GM23338 (cell line): ENCODE data around the gene DOCK4. TPM values are rescaled to one million over a fixed set of nuclear protein-coding genes. Genes with fewer than 3 reads are reported as not detected.

Experiments used
- ATAC-seq: fragments of 200-7000 bp; cut with Tn5 transposase; 3 replicates; pipeline ENCODE4 v1.9.1; 2020
- DNase-seq: peaks from one replicate; pipeline ENCODE4 v3.0.0-alpha.2; 2015; ENCODE audit warnings: low spot score
- H2AFZ ChIP-seq: fragments of 200-600 bp; sonication (generic); 2 replicates; pipeline ENCODE4 v1.8.0; 2016; ENCODE audit warnings: antibody characterized with exemption, mild to moderate bottlenecking, moderate library complexity
- H3F3A ChIP-seq: fragments of 200-600 bp; sonication (generic); replicated peaks from 2 replicates; pipeline ENCODE4 v1.8.0; 2017; ENCODE audit warnings: antibody characterized with exemption, mixed run types, low read depth
- H3K27ac ChIP-seq: fragments of 200-600 bp; sonication (generic); 2 replicates; pipeline ENCODE4 v1.6.1; 2016; ENCODE audit warnings: low read depth
- H3K27me3 ChIP-seq: fragments of 200-600 bp; sonication (generic); 2 replicates; pipeline ENCODE4 v1.8.0; 2016; ENCODE audit warnings: mild to moderate bottlenecking, mixed run types, moderate library complexity; ENCODE audit not compliant: insufficient read depth
- H3K36me3 ChIP-seq: fragments of 200-600 bp; sonication (generic); 2 replicates; pipeline ENCODE4 v1.8.0; 2016; ENCODE audit warnings: mild to moderate bottlenecking; ENCODE audit not compliant: insufficient read depth
- H3K4me1 ChIP-seq: fragments of 200-600 bp; sonication (generic); 2 replicates; pipeline ENCODE4 v1.8.0; 2016; ENCODE audit warnings: mild to moderate bottlenecking, moderate library complexity; ENCODE audit not compliant: insufficient read depth
- H3K4me2 ChIP-seq: fragments of 200-600 bp; sonication (generic); 2 replicates; pipeline ENCODE4 v1.7.1; 2017; ENCODE audit warnings: mixed run types
- H3K4me3 ChIP-seq: fragments of 200-600 bp; sonication (generic); 2 replicates; pipeline ENCODE4 v1.6.1; 2016; ENCODE audit warnings: mixed run types
- H3K79me2 ChIP-seq: fragments of 200-600 bp; sonication (generic); replicated peaks from 2 replicates; pipeline ENCODE4 v1.8.0; 2017; ENCODE audit warnings: mild to moderate bottlenecking; ENCODE audit not compliant: insufficient read depth
- H3K9me2 ChIP-seq: fragments of 200-600 bp; sonication (generic); 2 replicates; pipeline ENCODE4 v1.8.0; 2017; ENCODE audit not compliant: insufficient read depth
- H4K20me1 ChIP-seq: fragments of 200-600 bp; sonication (generic); replicated peaks from 2 replicates; pipeline ENCODE4 v1.8.0; 2017; ENCODE audit warnings: mild to moderate bottlenecking; ENCODE audit not compliant: insufficient read depth
- H3K27ac Mint-ChIP-seq: 2 replicates; pipeline ENCODE4 v1.8.0; 2020; ENCODE audit warnings: inconsistent platforms, mild to moderate bottlenecking, moderate library complexity, mixed read lengths
- H3K27me3 Mint-ChIP-seq: 3 replicates; pipeline ENCODE4 v1.8.0; 2022; ENCODE audit warnings: low read depth, mild to moderate bottlenecking, moderate library complexity, mixed read lengths, inconsistent platforms; ENCODE audit not compliant: insufficient read depth, poor library complexity
- H3K36me3 Mint-ChIP-seq: 3 replicates; pipeline ENCODE4 v1.8.0; 2021; ENCODE audit warnings: low read depth, mild to moderate bottlenecking, inconsistent platforms, moderate library complexity, mixed read lengths
- H3K4me1 Mint-ChIP-seq: 3 replicates; pipeline ENCODE4 v1.8.0; 2020; ENCODE audit warnings: mild to moderate bottlenecking, inconsistent platforms, mixed read lengths
- H3K4me3 Mint-ChIP-seq: 3 replicates; pipeline ENCODE4 v1.8.0; 2021; ENCODE audit warnings: moderate library complexity, mild to moderate bottlenecking, inconsistent platforms, mixed read lengths
- H3K9me3 Mint-ChIP-seq: 3 replicates; pipeline ENCODE4 v1.8.0; 2020; ENCODE audit warnings: moderate library complexity, mild to moderate bottlenecking, inconsistent platforms, mixed read lengths
- CREB1 ChIP-seq: fragments of 250-450 bp; sonication (Bioruptor Pico); IDR thresholded peaks from 2 replicates; pipeline ENCODE4 v1.5.0; 2020; ENCODE audit warnings: low read depth, mild to moderate bottlenecking, moderate library complexity
- EZH2 ChIP-seq: fragments of 200-600 bp; sonication (generic); IDR thresholded peaks from one replicate; pipeline ENCODE4 v1.8.0; 2017; ENCODE audit warnings: antibody characterized with exemption, mild to moderate bottlenecking, low read depth; ENCODE audit not compliant: unreplicated experiment
- EZH2phosphoT487 ChIP-seq: fragments of 200-600 bp; sonication (generic); IDR thresholded peaks from one replicate; pipeline ENCODE4 v1.8.1; 2018; ENCODE audit warnings: antibody characterized with exemption; ENCODE audit not compliant: unreplicated experiment
- NANOG ChIP-seq: IDR thresholded peaks from 2 replicates; pipeline ENCODE4 v1.6.1; 2016; ENCODE audit warnings: antibody characterized with exemption, borderline replicate concordance
- ZNF331 ChIP-seq: fragments of 250-450 bp; sonication (Bioruptor Pico); IDR thresholded peaks from 2 replicates; pipeline ENCODE4 v1.5.0; 2020; ENCODE audit warnings: low read depth, mild to moderate bottlenecking, moderate library complexity
- polyA plus RNA-seq: library from polyadenylated mRNA; unstranded; fragments of >200 nt; fragmentation: Nextera tagmentation; extraction: Ambion mirVana; gene quantifications from 2 replicates; pipeline ENCODE4 v1.2.1, GENCODE V29; 2016
- total RNA-seq: library from RNA; depleted of rRNA; stranded (reverse); fragments of >200 nt; shearing (Covaris generic); gene quantifications from 2 replicates; pipeline ENCODE4 v1.2.3, GENCODE V29; 2014
- TF ChIP-seq, protein P1 (sequence below): IDR thresholded peaks from one replicate; pipeline ENCODE4 v1.6.1; 2018; ENCODE audit warnings: antibody characterized with exemption; ENCODE audit not compliant: unreplicated experiment
- TF ChIP-seq, protein P2 (sequence below): IDR thresholded peaks from 2 replicates; pipeline ENCODE4 v1.6.1; 2016; ENCODE audit warnings: antibody characterized with exemption
- TF ChIP-seq, protein P3 (sequence below), 2 experiments: fragments of 200-600 bp in 1 of 2; sonication (generic) in 1 of 2; conservative IDR thresholded peaks; 2 replicates each; pipeline versions ENCODE4 v1.5.1 to v1.6.1; 2016 to 2017; ENCODE audit warnings: antibody characterized with exemption in 2 of 2, low read depth in 2 of 2, mild to moderate bottlenecking in 2 of 2, moderate library complexity in 1 of 2

The DOCK4 gene
- total and polyA plus RNA-seq, 2 experiments from 2014 or later: 6.3 to 33.8 TPM

DNA sequence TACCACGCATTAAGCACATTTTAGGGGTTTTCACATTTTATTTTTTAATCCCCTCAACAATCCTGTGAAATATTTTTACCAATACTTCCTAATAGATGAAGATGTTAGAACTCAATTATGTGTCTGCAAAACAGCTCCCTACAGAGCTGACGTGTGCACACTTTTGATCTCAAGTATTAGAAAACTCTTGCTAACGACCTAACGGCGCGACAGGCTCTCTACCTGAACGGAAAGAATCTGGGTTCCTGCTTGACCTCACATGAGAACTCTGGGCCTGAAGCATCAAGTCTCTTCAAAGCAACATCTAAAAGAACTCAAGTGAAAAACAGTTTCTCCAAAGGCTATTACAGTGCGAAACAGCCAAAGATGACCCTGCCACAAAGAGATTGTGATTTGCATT, 113.9 kb downstream of the DOCK4 start (continued):
- TF ChIP-seq CREB1 (CRISPR knock-in tag) (no peak), EZH2phosphoT487 (no peak), ZNF331 (no peak), EZH2 (no peak), NANOG (no peak)
- TF ChIP-seq, protein P1, sequence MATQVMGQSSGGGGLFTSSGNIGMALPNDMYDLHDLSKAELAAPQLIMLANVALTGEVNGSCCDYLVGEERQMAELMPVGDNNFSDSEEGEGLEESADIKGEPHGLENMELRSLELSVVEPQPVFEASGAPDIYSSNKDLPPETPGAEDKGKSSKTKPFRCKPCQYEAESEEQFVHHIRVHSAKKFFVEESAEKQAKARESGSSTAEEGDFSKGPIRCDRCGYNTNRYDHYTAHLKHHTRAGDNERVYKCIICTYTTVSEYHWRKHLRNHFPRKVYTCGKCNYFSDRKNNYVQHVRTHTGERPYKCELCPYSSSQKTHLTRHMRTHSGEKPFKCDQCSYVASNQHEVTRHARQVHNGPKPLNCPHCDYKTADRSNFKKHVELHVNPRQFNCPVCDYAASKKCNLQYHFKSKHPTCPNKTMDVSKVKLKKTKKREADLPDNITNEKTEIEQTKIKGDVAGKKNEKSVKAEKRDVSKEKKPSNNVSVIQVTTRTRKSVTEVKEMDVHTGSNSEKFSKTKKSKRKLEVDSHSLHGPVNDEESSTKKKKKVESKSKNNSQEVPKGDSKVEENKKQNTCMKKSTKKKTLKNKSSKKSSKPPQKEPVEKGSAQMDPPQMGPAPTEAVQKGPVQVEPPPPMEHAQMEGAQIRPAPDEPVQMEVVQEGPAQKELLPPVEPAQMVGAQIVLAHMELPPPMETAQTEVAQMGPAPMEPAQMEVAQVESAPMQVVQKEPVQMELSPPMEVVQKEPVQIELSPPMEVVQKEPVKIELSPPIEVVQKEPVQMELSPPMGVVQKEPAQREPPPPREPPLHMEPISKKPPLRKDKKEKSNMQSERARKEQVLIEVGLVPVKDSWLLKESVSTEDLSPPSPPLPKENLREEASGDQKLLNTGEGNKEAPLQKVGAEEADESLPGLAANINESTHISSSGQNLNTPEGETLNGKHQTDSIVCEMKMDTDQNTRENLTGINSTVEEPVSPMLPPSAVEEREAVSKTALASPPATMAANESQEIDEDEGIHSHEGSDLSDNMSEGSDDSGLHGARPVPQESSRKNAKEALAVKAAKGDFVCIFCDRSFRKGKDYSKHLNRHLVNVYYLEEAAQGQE: no peak
- TF ChIP-seq, protein P2, sequence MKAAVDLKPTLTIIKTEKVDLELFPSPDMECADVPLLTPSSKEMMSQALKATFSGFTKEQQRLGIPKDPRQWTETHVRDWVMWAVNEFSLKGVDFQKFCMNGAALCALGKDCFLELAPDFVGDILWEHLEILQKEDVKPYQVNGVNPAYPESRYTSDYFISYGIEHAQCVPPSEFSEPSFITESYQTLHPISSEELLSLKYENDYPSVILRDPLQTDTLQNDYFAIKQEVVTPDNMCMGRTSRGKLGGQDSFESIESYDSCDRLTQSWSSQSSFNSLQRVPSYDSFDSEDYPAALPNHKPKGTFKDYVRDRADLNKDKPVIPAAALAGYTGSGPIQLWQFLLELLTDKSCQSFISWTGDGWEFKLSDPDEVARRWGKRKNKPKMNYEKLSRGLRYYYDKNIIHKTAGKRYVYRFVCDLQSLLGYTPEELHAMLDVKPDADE: no peak

DNA sequence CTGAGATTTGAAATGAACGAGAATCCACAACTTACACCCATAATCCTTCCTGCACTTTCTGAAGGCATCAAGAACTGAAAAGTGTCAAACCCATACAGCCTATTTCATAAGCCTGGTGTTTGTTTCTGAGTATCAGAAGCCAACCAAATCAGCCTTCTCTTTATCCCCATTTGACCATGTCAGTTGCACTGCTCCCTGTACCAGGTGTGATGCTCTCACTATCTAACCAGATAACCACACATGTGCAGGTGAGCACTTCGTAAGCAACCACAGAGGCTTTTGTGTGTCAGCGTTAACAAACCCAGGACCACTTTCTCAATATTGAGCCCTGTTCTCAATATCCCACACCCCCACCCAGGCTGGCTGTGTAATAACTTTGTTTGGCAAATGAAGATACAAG, 114.4 kb downstream of the DOCK4 start:
- TF ChIP-seq, protein P3, sequence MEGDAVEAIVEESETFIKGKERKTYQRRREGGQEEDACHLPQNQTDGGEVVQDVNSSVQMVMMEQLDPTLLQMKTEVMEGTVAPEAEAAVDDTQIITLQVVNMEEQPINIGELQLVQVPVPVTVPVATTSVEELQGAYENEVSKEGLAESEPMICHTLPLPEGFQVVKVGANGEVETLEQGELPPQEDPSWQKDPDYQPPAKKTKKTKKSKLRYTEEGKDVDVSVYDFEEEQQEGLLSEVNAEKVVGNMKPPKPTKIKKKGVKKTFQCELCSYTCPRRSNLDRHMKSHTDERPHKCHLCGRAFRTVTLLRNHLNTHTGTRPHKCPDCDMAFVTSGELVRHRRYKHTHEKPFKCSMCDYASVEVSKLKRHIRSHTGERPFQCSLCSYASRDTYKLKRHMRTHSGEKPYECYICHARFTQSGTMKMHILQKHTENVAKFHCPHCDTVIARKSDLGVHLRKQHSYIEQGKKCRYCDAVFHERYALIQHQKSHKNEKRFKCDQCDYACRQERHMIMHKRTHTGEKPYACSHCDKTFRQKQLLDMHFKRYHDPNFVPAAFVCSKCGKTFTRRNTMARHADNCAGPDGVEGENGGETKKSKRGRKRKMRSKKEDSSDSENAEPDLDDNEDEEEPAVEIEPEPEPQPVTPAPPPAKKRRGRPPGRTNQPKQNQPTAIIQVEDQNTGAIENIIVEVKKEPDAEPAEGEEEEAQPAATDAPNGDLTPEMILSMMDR (conservative IDR thresholded peaks at IDR 0.05; ENCODE audit: low read depth in 2 of 2): no peak
- TF ChIP-seq, protein P2: no peak
- TF ChIP-seq EZH2 (no peak), ZNF331 (no peak), EZH2phosphoT487 (no peak)
- TF ChIP-seq, protein P1: no peak
- H3K27me3 ChIP-seq: no peaks in the 10 kb centered on the region
- H3K4me3 ChIP-seq: no peak overlapping the region
- H3K27me3 Mint-ChIP-seq: no peaks in the 10 kb centered on the region
- no peak for DNase-seq
- no peak overlapping the region for H3K27ac ChIP-seq
- H3K4me1 Mint-ChIP-seq: peaks cover 33% of the 10 kb centered on the region
- H2AFZ ChIP-seq: no peak overlapping the region
- no peak overlapping the region for H3K4me3 Mint-ChIP-seq
- no peak overlapping the region for H3K4me2 ChIP-seq
- H4K20me1 ChIP-seq: no peaks in the 10 kb centered on the region
- H3K36me3 ChIP-seq: no peaks in the 10 kb centered on the region
- ATAC-seq: no peak
- H3K27ac Mint-ChIP-seq: peak overlapping the region; percentile 79
- H3K9me2 ChIP-seq: peaks cover 4% of the 10 kb centered on the region; the same call in 1 of the 2 replicates
- peaks cover 43% of the 10 kb centered on the region for H3K79me2 ChIP-seq
- H3K36me3 Mint-ChIP-seq: peaks cover 5% of the 10 kb centered on the region; the same call in 2 of the 3 replicates
- peaks cover 2% of the 10 kb centered on the region; the same call in 1 of the 3 replicates for H3K9me3 Mint-ChIP-seq
- peaks cover 12% of the 10 kb centered on the region for H3K4me1 ChIP-seq
- no peaks in the 10 kb centered on the region for H3F3A ChIP-seq
